ENCODE results near the gene AGGF1. TPM values are rescaled to one million over a fixed set of nuclear protein-coding genes. Genes with fewer than 3 reads are reported as not detected.

Gene AGGF1
- total RNA-seq, 2 donors from 2014 or later, result 20.8 to 24.4 TPM

GRCh38 chr5:76999451-76999850 lies 30.8 kb upstream of the AGGF1 start:
- Histone ChIP-seq H3K9me3 (ENCODE audit: control insufficient read depth, low read length) (peaks cover 6% of the 10 kb centered on the region), H3K4me1 (ENCODE audit: control insufficient read depth, insufficient read depth, low read length) (peaks cover 2% of the 10 kb centered on the region), H3K9ac (ENCODE audit: extremely low read depth, low read length, poor library complexity, severe bottlenecking) (no peak overlapping the region), H3K27ac (ENCODE audit: low read depth, low read length) (no peak overlapping the region), H3K36me3 (ENCODE audit: control insufficient read depth, insufficient read depth, low read length) (no peaks in the 10 kb centered on the region), H3K4me3 (ENCODE audit: low read length) (no peak overlapping the region), H3K27me3 (ENCODE audit: control insufficient read depth, insufficient read depth, low read length, poor library complexity, severe bottlenecking) (no peaks in the 10 kb centered on the region)
- H3K36me3 Mint-ChIP-seq (ENCODE audit: low read depth), result no peaks in the 10 kb centered on the region
- H3K4me3 Mint-ChIP-seq, result no peak overlapping the region
- DNase-seq, result no peak
- 76 to 80% methylated on average over 1 to 2 of the region's 2 CpGs for WGBS, 2 experiments (ENCODE audit: insufficient coverage in 1 of 2, insufficient read length in 1 of 2)
- H3K27me3 Mint-ChIP-seq (ENCODE audit: insufficient read depth), result peaks cover 5% of the 10 kb centered on the region
- no peak for TF ChIP-seq CTCF (conservative IDR thresholded peaks at IDR 0.05)
- H3K9me3 Mint-ChIP-seq, result no peaks in the 10 kb centered on the region
- H3K27ac Mint-ChIP-seq, result no peak overlapping the region
- H3K4me1 Mint-ChIP-seq, result peaks cover 5% of the 10 kb centered on the region

- no peaks in the 10 kb centered on the region for H3K36me3 ChIP-seq (ENCODE audit: control insufficient read depth, insufficient read depth, low read length)
- peaks cover 2% of the 10 kb centered on the region for H3K4me1 ChIP-seq (ENCODE audit: control insufficient read depth, insufficient read depth, low read length)
- H3K27me3 Mint-ChIP-seq (ENCODE audit: insufficient read depth), result peaks cover 3% of the 10 kb centered on the region
- TF ChIP-seq CTCF (conservative IDR thresholded peaks at IDR 0.05), result no peak
- H3K4me1 Mint-ChIP-seq, result peaks cover 5% of the 10 kb centered on the region
- no peak overlapping the region for H3K9ac ChIP-seq (ENCODE audit: extremely low read depth, low read length, poor library complexity, severe bottlenecking)
- no peak overlapping the region for H3K4me3 ChIP-seq (ENCODE audit: low read length)
- H3K9me3 Mint-ChIP-seq, result peaks cover 17% of the 10 kb centered on the region
- DNase-seq, result no peak
- peaks cover 20% of the 10 kb centered on the region for H3K9me3 ChIP-seq (ENCODE audit: control insufficient read depth, low read length)
- H3K27ac Mint-ChIP-seq, result no peak overlapping the region
- WGBS, 2 experiments (ENCODE audit: insufficient coverage in 1 of 2, insufficient read length in 1 of 2), result 93% methylated on average over 1 of the region's 1 CpG; no CpG with 5 or more reads in 1 of the 2 experiments
- no peak overlapping the region for H3K27ac ChIP-seq (ENCODE audit: low read depth, low read length)
- H3K36me3 Mint-ChIP-seq (ENCODE audit: low read depth), result peaks cover 4% of the 10 kb centered on the region
- H3K27me3 ChIP-seq (ENCODE audit: control insufficient read depth, insufficient read depth, low read length, poor library complexity, severe bottlenecking), result no peaks in the 10 kb centered on the region
- no peak overlapping the region for H3K4me3 Mint-ChIP-seq
These were observed 27.0 kb upstream of the AGGF1 start for GRCh38 chr5:77003246-77003645.

- Mint-ChIP-seq H3K4me1 (peaks cover 2% of the 10 kb centered on the region), H3K27ac (no peak overlapping the region)
These were observed 24.1 kb upstream of the AGGF1 start for GRCh38 chr5:77006124-77006523.

More at GRCh38 chr5:77006124-77006523, 24.1 kb upstream of the AGGF1 start:
- Histone ChIP-seq H3K4me3 (ENCODE audit: low read length) (no peak overlapping the region), H3K9me3 (ENCODE audit: control insufficient read depth, low read length) (peaks cover 19% of the 10 kb centered on the region), H3K36me3 (ENCODE audit: control insufficient read depth, insufficient read depth, low read length) (no peaks in the 10 kb centered on the region), H3K4me1 (ENCODE audit: control insufficient read depth, insufficient read depth, low read length) (peaks cover under 1% of the 10 kb centered on the region), H3K27me3 (ENCODE audit: control insufficient read depth, insufficient read depth, low read length, poor library complexity, severe bottlenecking) (no peaks in the 10 kb centered on the region), H3K9ac (ENCODE audit: extremely low read depth, low read length, poor library complexity, severe bottlenecking) (no peak overlapping the region), H3K27ac (ENCODE audit: low read depth, low read length) (no peak overlapping the region)
- Mint-ChIP-seq H3K9me3 (peaks cover 23% of the 10 kb centered on the region), H3K27me3 (ENCODE audit: insufficient read depth) (peaks cover 3% of the 10 kb centered on the region), H3K4me3 (no peak overlapping the region), H3K36me3 (ENCODE audit: low read depth) (peaks cover 7% of the 10 kb centered on the region)
- TF ChIP-seq CTCF (conservative IDR thresholded peaks at IDR 0.05), result no peak
- 88 to 90% methylated on average over 2 of the region's 2 CpGs for WGBS, 2 experiments (ENCODE audit: insufficient coverage in 1 of 2, insufficient read length in 1 of 2)
- DNase-seq, result no peak

Measured in endodermal cell (in vitro differentiated cells).